Activated T-cell treated with anti-CD3 and anti-CD28 coated beads, Interleukin-2, amount 50 U/mL, for 4 hours (primary cell): Measurements from ENCODE around the gene FCHSD1. TPM values are rescaled to one million over a fixed set of nuclear protein-coding genes. Genes with fewer than 3 reads are reported as not detected.
A peak's percentile ranks its signal among the peaks of the same experiment; 100 is the strongest.
"Not testable (repeated sequence)": the region's sequence is repeated elsewhere in the genome, so short reads cannot be mapped to it uniquely, and the experiment has no call there.

Source experiments
- ATAC-seq, 2 donors: fragments of 200-7000 bp; cut with Tn5 transposase; one replicate each; pipeline ENCODE4 v1.10.0; 2021
- DNase-seq: peaks from one replicate; pipeline ENCODE4 v3.0.0-alpha.2; 2020
- H3K27me3 Mint-ChIP-seq: one replicate; pipeline ENCODE4 v1.8.0; 2021; ENCODE audit warnings: low read depth, mixed read lengths
- H3K36me3 Mint-ChIP-seq: one replicate; pipeline ENCODE4 v1.8.0; 2022; ENCODE audit warnings: mixed read lengths; ENCODE audit not compliant: insufficient read depth
- H3K4me1 Mint-ChIP-seq: one replicate; pipeline ENCODE4 v1.8.0; 2021; ENCODE audit warnings: low read depth, mixed read lengths
- H3K4me3 Mint-ChIP-seq: one replicate; pipeline ENCODE4 v1.8.0; 2021; ENCODE audit warnings: mild to moderate bottlenecking, moderate library complexity, mixed read lengths
- H3K9me3 Mint-ChIP-seq: one replicate; pipeline ENCODE4 v1.8.0; 2021; ENCODE audit warnings: mixed read lengths
- total RNA-seq, 3 donors: library from RNA; stranded (reverse); gene quantifications; one replicate each; pipeline ENCODE4 v1.2.1, GENCODE V29; 2021

FCHSD1 gene
- total RNA-seq, 3 donors from 2014 or later = 20.5 to 29.7 (median 22.1) TPM

DNA sequence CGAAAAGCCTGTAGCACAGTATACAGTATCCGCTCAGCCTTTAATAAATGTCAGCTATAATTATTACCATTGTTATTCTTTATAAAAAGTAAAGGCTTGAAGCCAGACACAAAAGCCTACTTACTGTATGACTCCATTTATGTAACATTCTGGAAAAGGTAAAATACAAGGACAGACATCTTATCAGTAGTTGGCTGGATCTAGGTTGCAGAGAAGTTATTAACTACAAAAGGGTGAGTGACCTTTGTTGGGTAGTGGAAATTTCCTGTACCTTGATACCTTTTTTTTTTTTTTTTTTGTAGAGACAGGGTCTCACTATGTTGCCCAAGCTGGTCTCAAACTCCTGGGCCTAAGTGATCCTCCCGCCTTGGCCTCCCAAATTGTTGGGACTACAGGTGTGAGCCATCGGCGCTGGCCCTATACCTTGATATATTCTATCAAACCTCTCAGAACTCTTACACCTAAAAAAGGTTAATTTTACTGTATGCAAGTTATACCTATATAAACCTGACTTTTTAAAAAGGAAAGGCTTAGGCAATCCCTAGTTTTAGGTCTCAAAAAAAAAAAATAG, 20.6 kb downstream of the FCHSD1 start:
- DNase-seq (no peak), ATAC-seq (no peak)
- Mint-ChIP-seq H3K36me3 (peaks cover 37% of the 10 kb centered on the region), H3K27me3 (no peaks in the 10 kb centered on the region), H3K4me3 (no peak overlapping the region), H3K4me1 (peaks cover 22% of the 10 kb centered on the region), H3K9me3 (no peaks in the 10 kb centered on the region)

DNA sequence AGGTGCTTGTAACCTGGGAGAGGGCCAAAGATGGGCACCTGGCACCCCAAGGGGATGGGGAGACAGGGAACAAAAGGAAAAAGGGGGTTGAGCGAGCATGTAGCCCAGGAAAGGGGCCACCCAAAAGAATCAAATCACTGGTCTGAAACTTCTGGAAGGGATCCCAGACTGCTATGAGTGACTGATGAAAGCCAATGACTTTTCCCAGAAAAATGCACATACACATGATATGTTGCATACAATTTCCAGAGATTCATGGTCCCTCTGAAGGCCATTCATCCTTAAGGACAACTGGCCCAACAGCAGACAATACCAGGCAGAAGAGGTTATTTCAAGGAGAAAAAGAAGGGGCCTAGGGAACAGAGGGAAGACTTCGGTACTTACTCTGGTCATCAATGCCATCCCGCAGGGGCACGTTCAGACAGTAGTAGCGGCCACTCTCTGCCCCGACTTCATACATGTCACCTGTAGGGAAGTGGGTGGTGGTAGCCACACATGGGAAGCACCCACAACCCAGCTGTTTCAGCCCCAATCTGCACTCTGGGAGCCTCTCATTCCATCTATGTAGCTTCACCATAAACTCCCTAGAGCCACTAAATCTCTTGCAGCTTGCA, 22.9 kb downstream of the FCHSD1 start:
- ATAC-seq = no peak
- no peak overlapping the region for H3K4me3 Mint-ChIP-seq
- no peaks in the 10 kb centered on the region for H3K9me3 Mint-ChIP-seq

DNA sequence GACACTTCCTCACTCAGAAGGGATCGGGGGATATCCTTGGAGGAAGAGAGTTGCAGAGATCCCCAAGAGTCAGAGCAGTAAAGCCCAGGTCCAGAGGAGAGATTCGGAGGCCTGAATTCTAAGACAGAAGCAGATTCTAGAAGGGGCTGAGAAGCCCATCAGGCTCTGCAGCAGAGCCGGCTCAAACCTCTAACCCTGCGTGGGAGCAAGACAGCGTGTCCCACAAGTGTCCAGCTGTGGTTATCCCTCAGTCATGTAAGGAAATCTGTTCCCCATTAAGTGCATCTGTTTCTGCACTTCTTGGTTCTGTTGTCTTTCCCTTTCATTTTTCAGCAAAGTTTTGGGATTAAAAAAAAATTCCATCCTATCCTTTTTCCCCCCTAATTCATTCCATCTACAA, 27.6 kb downstream of the FCHSD1 start:
- Mint-ChIP-seq H3K27me3 (no peaks in the 10 kb centered on the region), H3K9me3 (no peaks in the 10 kb centered on the region), H3K4me1 (peaks cover 25% of the 10 kb centered on the region), H3K4me3 (peak overlapping the region; percentile 56), H3K36me3 (peaks cover 46% of the 10 kb centered on the region)
- no peak for ATAC-seq
- no peak for DNase-seq

More for the DNA sequence above, 22.9 kb downstream of the FCHSD1 start:
- DNase-seq = no peak
- Mint-ChIP-seq H3K4me1 (peaks cover 10% of the 10 kb centered on the region), H3K27me3 (no peaks in the 10 kb centered on the region), H3K36me3 (peaks cover 46% of the 10 kb centered on the region)

DNA sequence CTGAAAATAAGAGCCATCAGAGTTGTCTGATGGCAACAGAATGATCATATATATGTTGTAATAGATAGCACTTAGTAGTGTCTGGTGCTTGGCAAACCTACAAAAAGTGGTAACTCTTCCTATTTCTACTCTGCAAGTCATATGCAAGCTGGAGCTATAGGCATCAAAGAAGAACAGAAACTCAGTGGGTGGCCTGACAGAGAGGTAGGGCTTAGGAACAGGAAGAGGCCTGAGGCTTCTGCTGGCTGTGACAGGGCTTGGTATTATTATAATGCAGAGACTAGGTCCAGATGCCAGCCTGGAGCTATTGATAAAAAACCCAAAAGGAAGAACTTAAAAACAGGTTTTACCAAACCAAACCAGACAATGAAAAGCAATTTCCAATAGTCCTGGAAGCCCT, 28.0 kb downstream of the FCHSD1 start:
- peak; percentile 15 to 24 for ATAC-seq
- Mint-ChIP-seq H3K36me3 (peaks cover 42% of the 10 kb centered on the region), H3K4me3 (peak overlapping the region; percentile 56), H3K27me3 (no peaks in the 10 kb centered on the region), H3K9me3 (no peaks in the 10 kb centered on the region), H3K4me1 (peaks cover 25% of the 10 kb centered on the region)
- no peak for DNase-seq

DNA sequence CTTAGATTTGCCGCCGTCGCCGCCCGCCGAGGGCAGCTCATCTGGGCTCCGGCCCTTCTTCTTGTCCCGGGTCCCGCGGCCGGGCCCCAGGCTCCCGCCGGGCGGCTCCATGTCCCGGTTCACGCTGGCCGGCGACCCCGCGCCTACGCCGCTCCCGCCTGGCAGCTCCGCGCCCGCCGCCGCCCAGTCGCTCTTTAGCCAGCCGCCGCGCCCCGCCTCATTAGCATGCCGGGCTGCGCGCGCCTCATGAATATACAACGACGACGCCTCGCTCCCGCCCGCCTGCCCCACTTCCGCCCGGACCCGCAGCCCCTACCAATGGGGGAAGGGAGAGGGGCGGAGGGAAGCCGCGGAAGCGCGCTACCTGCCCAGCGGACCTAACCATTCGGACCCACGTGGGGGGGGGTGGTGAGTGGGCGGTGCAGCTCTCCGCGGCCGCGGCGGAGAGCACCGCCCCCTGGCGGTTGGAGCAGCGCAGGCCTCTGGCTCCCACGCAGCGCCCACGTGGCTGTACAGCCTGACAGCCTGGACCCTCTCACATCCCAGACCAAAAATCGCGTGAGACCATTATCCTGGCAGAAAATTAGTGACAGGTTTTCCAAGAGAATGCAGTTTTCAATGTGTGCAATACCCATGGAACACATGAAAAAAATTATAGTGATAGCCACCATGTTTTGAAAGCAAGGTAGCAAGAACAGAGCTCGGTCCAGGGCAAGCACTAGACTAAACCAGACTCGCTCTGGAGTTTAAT, 32.2 kb downstream of the FCHSD1 start, which contains the start of gene DIAPH1:
Gene DIAPH1, minus strand, starts transcription at position 197 of the 751 bp plus-strand sequence. Its CDS starts 86 bp downstream, at position 111.
- ATAC-seq (peak; percentile 93), DNase-seq (peak; percentile 99)
- Mint-ChIP-seq H3K27me3 (no peaks in the 10 kb centered on the region), H3K4me1 (peaks cover 51% of the 10 kb centered on the region), H3K36me3 (peaks cover 21% of the 10 kb centered on the region), H3K4me3 (peak within 1 kb of the TSS; percentile 99), H3K9me3 (no peaks in the 10 kb centered on the region)

DNA sequence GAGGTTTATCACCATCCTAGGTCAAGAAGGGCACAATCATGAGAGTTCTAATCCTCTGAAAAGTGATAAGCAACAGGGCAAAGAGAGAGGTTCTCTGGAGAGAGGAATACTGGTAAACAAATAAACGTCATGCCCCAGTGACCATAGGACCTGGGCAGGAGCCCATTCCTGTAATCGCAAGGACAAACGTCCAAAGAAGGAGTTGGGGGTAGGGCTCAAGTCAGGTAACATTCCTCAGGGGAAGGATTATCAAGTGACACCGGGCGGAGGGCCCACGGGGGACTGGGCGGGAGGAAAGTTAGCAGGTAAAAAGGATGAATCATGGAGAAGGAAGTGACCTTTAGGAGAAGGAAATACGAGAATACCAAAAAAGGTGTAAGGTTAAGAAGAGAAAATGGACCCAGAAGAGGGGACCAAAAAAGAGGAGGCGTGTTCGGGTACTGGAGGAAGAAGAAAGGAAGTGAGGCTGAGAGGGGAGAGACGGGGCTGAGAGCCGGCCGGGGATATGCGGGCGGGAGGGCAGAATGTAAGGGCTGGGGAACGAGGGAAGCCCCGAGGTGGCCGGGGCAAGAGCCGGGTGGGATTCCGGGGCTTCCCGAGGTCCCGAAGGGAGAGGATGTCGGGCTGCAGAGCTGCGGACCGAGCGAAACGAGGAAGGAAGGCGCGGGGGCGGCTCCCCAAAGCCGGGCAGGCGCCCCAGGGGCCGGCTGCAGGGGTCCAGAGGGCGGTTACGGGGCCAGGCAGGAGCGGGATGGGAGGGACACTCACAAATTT, 33.0 kb downstream of the FCHSD1 start:
- peak; percentile 47 to 49 for ATAC-seq
- H3K27me3 Mint-ChIP-seq = no peaks in the 10 kb centered on the region
- H3K9me3 Mint-ChIP-seq = no peaks in the 10 kb centered on the region
- peaks cover 51% of the 10 kb centered on the region for H3K4me1 Mint-ChIP-seq
- H3K36me3 Mint-ChIP-seq = peaks cover 15% of the 10 kb centered on the region
- DNase-seq = peak; percentile 54
- peak overlapping the region; percentile 99 for H3K4me3 Mint-ChIP-seq

DNA sequence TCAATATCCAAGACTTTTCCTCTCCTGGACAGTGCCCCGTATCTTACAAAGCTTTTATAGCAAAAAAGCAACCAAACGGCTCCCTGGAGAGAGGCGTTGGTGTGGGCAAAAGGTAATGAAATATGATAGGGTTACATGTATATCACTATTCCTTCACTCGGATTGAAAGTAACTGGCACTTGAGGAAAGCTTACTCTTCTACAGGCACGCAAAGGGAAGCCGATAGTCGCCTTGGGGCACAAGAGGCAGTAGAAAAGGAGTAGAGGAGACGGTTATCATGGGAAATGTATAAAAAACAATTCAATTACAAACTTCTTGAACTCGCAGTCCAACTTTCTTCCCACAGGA, 33.6 kb downstream of the FCHSD1 start:
- H3K4me3 Mint-ChIP-seq = peak overlapping the region; percentile 99
- no peaks in the 10 kb centered on the region for H3K27me3 Mint-ChIP-seq
- DNase-seq = no peak
- peaks cover 13% of the 10 kb centered on the region for H3K36me3 Mint-ChIP-seq
- peaks cover 51% of the 10 kb centered on the region for H3K4me1 Mint-ChIP-seq
- no peaks in the 10 kb centered on the region for H3K9me3 Mint-ChIP-seq
- ATAC-seq = no peak

DNA sequence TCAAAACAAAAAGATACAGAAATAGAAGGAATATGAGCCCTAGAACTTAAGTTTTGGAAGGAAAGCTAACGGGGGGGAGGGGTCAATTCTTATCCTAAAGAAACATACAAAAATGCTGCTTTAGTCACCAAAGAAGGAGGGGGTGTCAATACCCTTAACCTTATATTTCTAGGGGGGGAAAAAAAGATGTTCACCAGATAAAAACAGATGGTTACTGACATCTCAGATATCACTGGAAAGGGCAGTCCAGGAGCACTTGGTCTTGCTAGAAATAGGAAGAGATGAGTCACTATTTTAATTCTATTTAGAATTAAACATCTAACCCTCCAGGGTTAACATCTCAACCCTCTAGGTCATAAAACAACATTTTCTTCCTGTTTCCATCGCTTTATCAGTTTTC, 34.1 kb downstream of the FCHSD1 start:
- no peak for DNase-seq
- Mint-ChIP-seq H3K4me1 (peaks cover 54% of the 10 kb centered on the region), H3K27me3 (no peaks in the 10 kb centered on the region), H3K36me3 (peaks cover 13% of the 10 kb centered on the region), H3K4me3 (peak overlapping the region; percentile 99), H3K9me3 (no peaks in the 10 kb centered on the region)
- ATAC-seq = no peak

DNA sequence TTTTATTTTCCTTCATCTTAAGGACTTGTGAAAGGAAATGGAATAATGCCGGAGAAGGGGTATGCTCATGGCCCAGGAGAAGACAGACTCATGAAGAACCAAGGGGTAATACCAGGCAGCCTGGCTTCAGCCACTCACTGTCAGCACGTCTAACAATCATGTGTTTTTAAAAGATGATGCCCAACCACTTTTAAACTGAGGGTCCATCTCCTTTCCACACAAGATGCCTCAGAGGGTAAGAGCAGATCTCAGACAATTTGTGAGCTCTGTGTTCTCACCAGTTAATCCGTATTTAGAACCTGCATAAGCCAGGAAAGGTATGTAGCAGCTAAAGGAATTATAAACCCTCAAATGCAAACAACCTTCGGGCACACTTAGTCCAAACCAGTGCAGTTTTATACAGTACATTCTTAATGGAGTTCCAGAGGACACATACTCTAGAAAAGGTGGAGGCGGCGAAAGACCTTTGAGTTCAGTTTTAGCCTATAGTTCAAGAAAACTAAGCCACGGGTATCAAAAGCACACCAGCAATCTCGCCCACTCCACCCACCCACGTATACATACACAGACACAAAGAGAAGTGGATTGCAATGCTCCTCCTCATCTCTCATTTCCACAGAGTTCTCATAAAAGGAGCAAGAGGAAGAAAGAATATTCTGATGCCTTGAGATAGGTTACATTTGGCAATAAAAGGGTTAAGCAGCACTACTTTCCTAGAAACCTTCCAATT, 35.1 kb downstream of the FCHSD1 start:
- H3K4me3 Mint-ChIP-seq = peak overlapping the region; percentile 99
- peak; percentile 41 for DNase-seq
- H3K9me3 Mint-ChIP-seq = no peaks in the 10 kb centered on the region
- ATAC-seq = no peak
- no peaks in the 10 kb centered on the region for H3K27me3 Mint-ChIP-seq
- peaks cover 10% of the 10 kb centered on the region for H3K36me3 Mint-ChIP-seq
- H3K4me1 Mint-ChIP-seq = peaks cover 56% of the 10 kb centered on the region

DNA sequence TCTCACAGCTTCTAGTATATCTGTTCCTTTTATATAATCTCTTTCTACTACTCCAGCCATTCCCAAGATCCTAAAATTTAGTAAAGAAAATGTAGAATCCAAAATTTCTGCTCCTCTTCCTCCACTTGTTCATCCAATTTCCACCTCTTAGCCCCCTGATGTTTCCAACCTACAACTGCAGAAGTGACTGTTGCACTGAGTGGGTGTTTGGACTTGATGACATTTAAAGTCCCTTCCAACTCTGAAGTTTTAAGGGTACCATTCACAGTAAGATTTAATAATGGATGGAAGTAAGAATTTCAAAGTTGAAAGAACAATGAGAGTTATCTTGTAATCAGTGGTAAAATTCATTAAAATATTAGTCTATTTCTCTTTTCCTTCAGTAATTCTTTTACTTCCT, 37.9 kb downstream of the FCHSD1 start:
- no peaks in the 10 kb centered on the region for H3K9me3 Mint-ChIP-seq
- DNase-seq = no peak
- peak overlapping the region; percentile 60 for H3K4me3 Mint-ChIP-seq
- H3K27me3 Mint-ChIP-seq = no peaks in the 10 kb centered on the region
- peaks cover 72% of the 10 kb centered on the region for H3K4me1 Mint-ChIP-seq
- H3K36me3 Mint-ChIP-seq = peaks cover 16% of the 10 kb centered on the region
- ATAC-seq = no peak

DNA sequence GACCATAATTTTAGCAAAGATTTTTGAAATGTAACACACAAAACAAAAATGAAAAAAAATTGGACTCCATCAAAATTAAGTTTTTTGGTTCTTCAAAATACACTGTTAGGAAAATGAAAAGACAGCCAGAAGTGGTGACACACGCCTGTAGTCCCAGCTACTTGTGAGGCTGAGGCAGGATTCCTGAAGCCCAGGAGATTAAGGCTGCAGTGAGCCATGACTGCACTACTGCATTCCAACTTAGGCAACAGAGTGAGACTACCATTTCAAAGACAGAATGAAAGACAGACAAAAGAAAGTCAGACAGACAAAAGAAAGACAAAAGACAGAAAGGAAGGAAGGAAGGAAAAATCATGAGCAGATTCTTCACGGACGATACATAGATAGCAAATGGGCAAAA, 39.9 kb downstream of the FCHSD1 start:
- H3K9me3 Mint-ChIP-seq = no peaks in the 10 kb centered on the region

DNA sequence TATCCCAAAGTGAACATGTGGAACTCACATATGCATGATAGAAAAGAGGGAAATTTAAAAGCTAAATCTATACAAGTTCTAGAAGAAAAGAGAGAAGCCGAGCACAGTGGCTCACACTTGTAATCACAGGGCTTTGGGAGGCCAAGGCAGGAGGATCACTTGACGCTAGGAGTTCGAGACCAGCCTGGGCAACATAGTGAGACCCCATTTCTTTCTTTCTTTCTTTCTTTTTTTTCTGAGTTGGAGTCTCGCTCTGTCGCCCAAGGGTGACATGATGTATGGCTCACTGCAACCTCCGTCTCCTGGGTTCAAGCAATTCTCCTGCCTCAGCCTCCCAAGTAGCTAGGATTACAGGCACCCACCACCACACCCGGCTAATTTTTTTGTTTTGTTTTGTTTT, 41.3 kb downstream of the FCHSD1 start:
- DNase-seq, ATAC-seq, H3K9me3 Mint-ChIP-seq, H3K4me3 Mint-ChIP-seq, H3K27me3 Mint-ChIP-seq: not testable (repeated sequence)
- Mint-ChIP-seq H3K36me3 (peaks cover 15% of the 10 kb centered on the region), H3K4me1 (peaks cover 84% of the 10 kb centered on the region)

More for the DNA sequence above, 39.9 kb downstream of the FCHSD1 start:
- peak overlapping the region; percentile 50 for H3K4me3 Mint-ChIP-seq
- H3K36me3 Mint-ChIP-seq = peaks cover 20% of the 10 kb centered on the region
- H3K4me1 Mint-ChIP-seq = peaks cover 81% of the 10 kb centered on the region
- no peaks in the 10 kb centered on the region for H3K27me3 Mint-ChIP-seq
- no peak for DNase-seq
- no peak for ATAC-seq

DNA sequence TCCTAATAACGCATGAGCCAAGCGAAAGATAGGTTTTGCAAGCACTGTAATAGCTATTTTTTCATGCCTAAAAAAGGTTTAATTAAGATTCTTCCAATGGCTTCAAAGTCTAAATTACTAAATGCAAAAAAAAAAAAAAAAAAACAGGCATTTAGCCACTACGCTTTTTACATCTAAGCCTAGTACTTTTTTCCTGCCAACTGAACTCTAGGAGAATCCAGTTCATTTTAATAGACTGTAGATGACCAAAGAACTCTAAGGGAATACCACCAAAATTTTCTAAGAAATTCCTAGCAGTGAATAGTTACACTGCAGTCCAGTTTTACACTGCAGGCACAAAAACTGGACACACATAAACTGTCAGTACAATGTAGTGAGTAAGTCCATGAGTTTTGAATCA, 42.2 kb downstream of the FCHSD1 start:
- DNase-seq (no peak), ATAC-seq (no peak)
- Mint-ChIP-seq H3K9me3 (no peaks in the 10 kb centered on the region), H3K36me3 (peaks cover 15% of the 10 kb centered on the region), H3K4me3 (no peak overlapping the region), H3K4me1 (peaks cover 85% of the 10 kb centered on the region), H3K27me3 (no peaks in the 10 kb centered on the region)

DNA sequence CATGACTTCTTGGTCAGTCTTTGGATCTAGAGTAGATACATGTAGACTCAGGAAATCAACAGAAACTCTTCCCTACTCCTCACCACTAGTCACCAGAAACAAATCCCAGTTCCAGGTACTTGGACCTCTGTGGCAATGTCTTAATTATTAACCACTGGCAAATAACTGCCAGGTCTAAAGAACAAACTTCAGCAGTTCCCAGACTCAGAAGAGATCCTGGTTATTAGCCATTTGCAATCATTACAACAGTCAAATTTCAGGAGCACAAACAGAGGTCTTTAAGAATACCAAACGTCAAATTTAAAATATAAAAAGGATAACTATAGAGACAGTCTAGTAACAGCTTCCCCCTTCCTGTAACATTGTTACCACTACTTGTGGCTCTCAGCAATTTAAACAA, 42.7 kb downstream of the FCHSD1 start:
- DNase-seq (no peak), ATAC-seq (no peak)
- Mint-ChIP-seq H3K36me3 (peaks cover 15% of the 10 kb centered on the region), H3K27me3 (no peaks in the 10 kb centered on the region), H3K9me3 (no peaks in the 10 kb centered on the region), H3K4me1 (peaks cover 86% of the 10 kb centered on the region), H3K4me3 (no peak overlapping the region)
